ENCODE results near the gene TBC1D1.

- TF ChIP-seq CTCF (IDR thresholded peaks at IDR 0.05): no peak
- TF ChIP-seq POLR2A (IDR thresholded peaks at IDR 0.05): no peak
Observed at GRCh38 chr4:37960679-37961450, 70.0 kb downstream of the TBC1D1 start.

All from body of pancreas (tissue), 4 donors.